ENCODE measurements around the gene CHN2.

DNA sequence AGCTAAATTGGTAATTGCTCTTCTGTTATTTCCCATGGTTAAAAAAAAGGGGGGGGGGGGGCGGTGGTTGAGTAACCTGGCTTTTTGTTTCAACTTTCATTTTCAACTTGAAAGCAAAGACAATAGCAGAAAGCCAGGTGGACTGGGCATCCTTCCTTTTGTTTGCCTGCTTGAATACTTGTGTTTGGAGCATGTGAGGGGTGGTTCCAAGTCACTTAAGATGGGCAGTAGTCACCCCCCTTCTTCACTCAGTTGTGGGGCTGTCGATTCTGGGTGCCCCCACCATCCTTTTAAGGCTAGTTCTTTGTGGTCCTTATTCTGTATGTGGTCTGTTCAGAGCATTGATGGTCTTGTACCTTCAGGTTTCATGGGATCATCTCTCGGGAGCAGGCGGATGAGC, 203.4 kb downstream of the CHN2 start:
- TF ChIP-seq, protein P1, sequence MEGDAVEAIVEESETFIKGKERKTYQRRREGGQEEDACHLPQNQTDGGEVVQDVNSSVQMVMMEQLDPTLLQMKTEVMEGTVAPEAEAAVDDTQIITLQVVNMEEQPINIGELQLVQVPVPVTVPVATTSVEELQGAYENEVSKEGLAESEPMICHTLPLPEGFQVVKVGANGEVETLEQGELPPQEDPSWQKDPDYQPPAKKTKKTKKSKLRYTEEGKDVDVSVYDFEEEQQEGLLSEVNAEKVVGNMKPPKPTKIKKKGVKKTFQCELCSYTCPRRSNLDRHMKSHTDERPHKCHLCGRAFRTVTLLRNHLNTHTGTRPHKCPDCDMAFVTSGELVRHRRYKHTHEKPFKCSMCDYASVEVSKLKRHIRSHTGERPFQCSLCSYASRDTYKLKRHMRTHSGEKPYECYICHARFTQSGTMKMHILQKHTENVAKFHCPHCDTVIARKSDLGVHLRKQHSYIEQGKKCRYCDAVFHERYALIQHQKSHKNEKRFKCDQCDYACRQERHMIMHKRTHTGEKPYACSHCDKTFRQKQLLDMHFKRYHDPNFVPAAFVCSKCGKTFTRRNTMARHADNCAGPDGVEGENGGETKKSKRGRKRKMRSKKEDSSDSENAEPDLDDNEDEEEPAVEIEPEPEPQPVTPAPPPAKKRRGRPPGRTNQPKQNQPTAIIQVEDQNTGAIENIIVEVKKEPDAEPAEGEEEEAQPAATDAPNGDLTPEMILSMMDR (IDR thresholded peaks at IDR 0.05) = no peak
- TF ChIP-seq POLR2AphosphoS5 (IDR thresholded peaks at IDR 0.05) = no peak
